Naive thymus-derived CD8-positive, alpha-beta T cell (primary cell): ENCODE results near the gene IL24. TPM values are rescaled to one million over a fixed set of nuclear protein-coding genes. Genes with fewer than 3 reads are reported as not detected.

ENCODE experiments used
- ATAC-seq, 2 donors: fragments of 150-1000 bp; cut with Tn5 transposase in 1 of 2; sonication (Bioruptor Pico), chemical (Tn5 transposase) in 1 of 2; 1 replicate in 1 of 2; 2 replicates in 1 of 2; pipeline ENCODE4 v1.10.0; 2021; ENCODE audit warnings: mild to moderate bottlenecking in 2 of 2, moderate library complexity in 2 of 2
- POLR2A ChIA-PET: fragments of 350-600 bp; sonication (Branson Sonifier 250); formaldehyde crosslinking; loops from one replicate; lab custom pipeline; 2021; ENCODE audit warnings: antibody characterized with exemption; lab: Charles Lee
- DNase-seq, 10 donors: peaks; one replicate each; pipeline versions ENCODE4 v3.0.0 to v3.0.0-alpha.2; 2020 to 2022
- H3K27ac Mint-ChIP-seq, 10 donors: one replicate each; pipeline ENCODE4 v1.8.0; 2020 to 2022; ENCODE audit warnings: mild to moderate bottlenecking in 10 of 10, mixed read lengths in 10 of 10, moderate library complexity in 4 of 10, inconsistent platforms in 1 of 10
- H3K27me3 Mint-ChIP-seq, 5 donors: one replicate each; pipeline ENCODE4 v1.8.0; 2021 to 2022; ENCODE audit warnings: mixed read lengths in 5 of 5
- H3K36me3 Mint-ChIP-seq, 3 donors: one replicate each; pipeline ENCODE4 v1.8.0; 2020 to 2022; ENCODE audit warnings: mixed read lengths in 3 of 3, mild to moderate bottlenecking in 2 of 3, inconsistent platforms in 1 of 3
- H3K4me1 Mint-ChIP-seq, 4 donors: one replicate each; pipeline ENCODE4 v1.8.0; 2021 to 2022; ENCODE audit warnings: mixed read lengths in 4 of 4
- H3K4me3 Mint-ChIP-seq, 10 donors: one replicate each; pipeline ENCODE4 v1.8.0; 2020 to 2022; ENCODE audit warnings: mild to moderate bottlenecking in 10 of 10, mixed read lengths in 10 of 10, moderate library complexity in 6 of 10, inconsistent platforms in 1 of 10
- H3K9me3 Mint-ChIP-seq, 9 donors: one replicate each; pipeline ENCODE4 v1.8.0; 2020 to 2022; ENCODE audit warnings: mixed read lengths in 9 of 9, mild to moderate bottlenecking in 3 of 9, inconsistent platforms in 1 of 9, moderate library complexity in 1 of 9
- polyA plus RNA-seq, 3 donors: library from polyadenylated mRNA; unstranded; fragments of 300-500 nt; fragmentation: Illumina TruSeq; gene quantifications; one replicate each; pipeline ENCODE4 v1.2.3, GENCODE V29; 2021
- total RNA-seq, 8 experiments: library from RNA in 2 of 8; stranded (reverse) in 2 of 8; gene quantifications; one replicate each; pipeline ENCODE4 v1.2.3 and lab custom pipeline; 2021 to 2026

Gene IL24
- total and polyA plus RNA-seq, 5 experiments from 2014 or later, result 16.3 to 29.8 (median 19.3) TPM; not detected in 2

DNA sequence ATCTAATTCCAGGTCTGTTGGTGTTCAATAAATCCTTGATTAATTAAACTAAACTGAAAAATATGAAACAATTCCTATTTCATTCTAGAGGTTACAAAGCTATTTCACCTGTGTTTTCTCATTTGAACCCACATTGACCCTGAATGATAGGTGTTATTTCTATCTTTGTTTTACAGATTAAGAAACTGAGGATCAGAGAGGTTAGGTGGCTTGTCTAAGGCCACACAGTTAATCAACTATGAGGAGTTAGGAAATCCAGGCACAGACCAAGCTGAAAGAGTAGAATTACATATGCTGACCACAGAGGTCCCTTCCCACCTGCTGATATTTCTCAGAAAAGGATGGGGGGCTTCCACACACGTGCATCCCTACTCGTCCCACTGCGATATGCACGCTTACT, 48.5 kb downstream of the IL24 start:
- DNase-seq, result no peak
- H3K9me3 Mint-ChIP-seq, result no peaks in the 10 kb centered on the region
- POLR2A ChIA-PET, result interaction anchor here (1.4 kb wide), 1 partner anchor 21 kb away, joined by 3 read pairs; no protein-coding TSS in a partner anchor
- peaks cover 0 to 12% (median 2%) of the 10 kb centered on the region in 4 donors for H3K4me1 Mint-ChIP-seq
- H3K4me3 Mint-ChIP-seq, result no peak overlapping the region
- H3K27ac Mint-ChIP-seq, result peak overlapping the region in 1 of 10 donors; percentile 37
- H3K36me3 Mint-ChIP-seq, result no peaks in the 10 kb centered on the region
- H3K27me3 Mint-ChIP-seq, result peaks cover 0 to 11% (median 3%) of the 10 kb centered on the region in 5 donors
- ATAC-seq, result no peak

DNA sequence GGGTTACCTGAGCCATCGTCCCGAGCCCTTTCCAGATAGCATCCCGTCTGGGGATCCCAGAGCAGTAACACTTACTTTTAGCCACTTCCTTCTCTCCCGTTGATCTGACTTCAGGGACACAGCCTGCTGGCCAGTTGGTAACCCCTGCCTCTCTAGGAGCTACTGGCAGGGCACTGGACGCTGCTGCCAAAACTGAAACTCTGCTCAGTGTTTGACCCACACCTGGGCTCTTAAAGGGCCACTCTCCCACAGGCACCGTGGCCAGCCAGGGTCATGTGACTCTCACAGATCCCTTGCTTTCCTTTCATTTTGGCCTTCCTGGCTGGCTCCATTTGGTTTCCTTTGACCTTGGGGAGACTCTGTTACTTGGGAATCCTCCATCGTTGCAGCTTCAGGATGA, 49.0 kb downstream of the IL24 start, which contains the start of gene PIGR:
TSS of gene PIGR (minus strand) at position 206 of the 400 bp plus-strand sequence. CDS start 5,935 bp downstream, outside the sequence.
- POLR2A ChIA-PET, result interaction anchor here (0.6 to 1.4 kb wide), 2 partner anchors 21 to 316 kb away, joined by 3 to 4 read pairs; no protein-coding TSS in a partner anchor
- peak within 1 kb of the TSS in 3 of 10 donors; percentile 37 to 67 (median 44) for H3K27ac Mint-ChIP-seq
- DNase-seq, result no peak
- H3K27me3 Mint-ChIP-seq, result peaks cover 0 to 11% (median 3%) of the 10 kb centered on the region in 5 donors
- H3K9me3 Mint-ChIP-seq, result no peaks in the 10 kb centered on the region
- H3K4me1 Mint-ChIP-seq, result peaks cover 0 to 12% (median 2%) of the 10 kb centered on the region in 4 donors
- no peaks in the 10 kb centered on the region for H3K36me3 Mint-ChIP-seq
- no peak for ATAC-seq
- no peak within 1 kb of the TSS for H3K4me3 Mint-ChIP-seq

- no peaks in the 10 kb centered on the region for H3K36me3 Mint-ChIP-seq
- peaks cover 0 to 11% (median 3%) of the 10 kb centered on the region in 5 donors for H3K27me3 Mint-ChIP-seq
- DNase-seq (no peak), ATAC-seq (no peak)
- no peak overlapping the region for H3K4me3 Mint-ChIP-seq
- POLR2A ChIA-PET, result no interaction called here
- H3K9me3 Mint-ChIP-seq, result no peaks in the 10 kb centered on the region
- peak overlapping the region in 1 of 10 donors; percentile 44 for H3K27ac Mint-ChIP-seq
- H3K4me1 Mint-ChIP-seq, result peaks cover 0 to 18% (median 2%) of the 10 kb centered on the region in 4 donors
Observed at GRCh38 chr1:206947255-206947654, 50.0 kb downstream of the IL24 start.

- Mint-ChIP-seq H3K4me1 (peaks cover 0 to 20% (median 2%) of the 10 kb centered on the region in 4 donors), H3K36me3 (no peaks in the 10 kb centered on the region), H3K9me3 (no peaks in the 10 kb centered on the region), H3K27ac (peak overlapping the region in 1 of 10 donors; percentile 53), H3K4me3 (no peak overlapping the region), H3K27me3 (peaks cover 0 to 11% (median 3%) of the 10 kb centered on the region in 5 donors)
- POLR2A ChIA-PET, result no interaction called here
- ATAC-seq (no peak), DNase-seq (no peak)
Observed at GRCh38 chr1:206949208-206949607, 52.0 kb downstream of the IL24 start.

DNA sequence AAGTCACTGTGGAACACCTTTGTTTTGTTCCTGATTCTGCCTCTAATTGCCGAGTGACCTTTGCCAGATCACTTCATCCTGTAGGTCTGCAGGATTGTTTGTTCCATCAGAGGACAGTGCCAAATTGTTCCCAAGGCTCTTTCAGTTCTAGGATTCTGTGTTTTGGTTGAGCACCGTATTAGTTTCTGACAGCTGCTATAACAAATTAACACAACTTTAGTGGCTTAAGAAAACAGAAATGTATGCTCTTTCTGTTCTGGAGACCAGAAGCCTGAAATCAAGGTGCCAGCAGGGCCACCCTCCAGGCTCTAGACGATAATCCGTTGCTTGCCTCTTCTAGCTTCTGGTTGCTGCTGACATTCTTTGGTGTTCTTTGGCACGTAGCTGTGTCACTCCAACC, 52.4 kb downstream of the IL24 start:
- Mint-ChIP-seq H3K27ac (no peak overlapping the region), H3K27me3 (peaks cover 0 to 11% (median 3%) of the 10 kb centered on the region in 5 donors), H3K36me3 (no peaks in the 10 kb centered on the region), H3K9me3 (no peaks in the 10 kb centered on the region), H3K4me3 (no peak overlapping the region), H3K4me1 (peaks cover 0 to 17% (median 3%) of the 10 kb centered on the region in 4 donors)
- ATAC-seq (no peak), DNase-seq (no peak)
- POLR2A ChIA-PET, result no interaction called here

DNA sequence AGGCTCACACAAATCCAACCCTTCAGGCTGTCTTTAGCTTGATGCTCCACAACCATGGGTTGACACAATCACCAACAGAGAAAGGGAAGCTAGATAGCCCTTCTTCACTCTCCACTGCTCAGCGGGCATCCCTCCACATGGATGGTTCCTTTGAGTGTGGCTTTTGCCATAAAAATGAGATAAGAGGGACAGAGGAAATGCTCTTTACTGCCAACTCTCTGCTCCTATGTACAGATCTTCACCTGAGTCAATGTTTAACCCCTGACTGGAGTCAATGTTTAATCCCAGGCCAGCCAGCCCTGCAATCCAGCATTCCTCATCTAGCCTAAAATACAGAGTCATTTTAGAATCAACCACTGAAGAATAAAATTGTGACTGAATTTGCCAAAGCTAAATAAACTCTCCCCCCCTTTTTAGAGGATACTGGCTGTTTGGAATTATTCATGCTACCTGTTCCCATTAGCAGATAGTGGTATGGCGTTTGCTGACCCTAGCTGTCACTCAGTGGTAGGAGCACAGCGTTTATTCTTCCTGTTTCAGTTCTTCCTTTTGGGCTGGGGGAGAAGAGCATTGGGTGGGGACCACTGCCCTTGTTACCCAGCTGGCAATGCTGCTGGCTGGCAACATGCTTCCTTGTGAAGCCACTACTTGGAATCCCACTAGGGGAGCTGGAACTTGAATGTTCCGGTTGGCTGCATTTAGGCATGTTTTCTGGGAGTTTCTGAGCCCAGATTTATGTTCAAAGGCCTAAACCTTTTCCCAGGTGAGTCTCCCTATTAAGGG, 54.3 kb downstream of the IL24 start:
- Mint-ChIP-seq H3K9me3 (no peaks in the 10 kb centered on the region), H3K27me3 (peaks cover 0 to 5% (median 0%) of the 10 kb centered on the region in 5 donors), H3K36me3 (no peaks in the 10 kb centered on the region), H3K27ac (peak overlapping the region in 2 of 10 donors; percentile 7 to 27), H3K4me1 (peaks cover 0 to 14% (median 4%) of the 10 kb centered on the region in 4 donors), H3K4me3 (no peak overlapping the region)
- ATAC-seq, result no peak
- no peak for DNase-seq
- POLR2A ChIA-PET, result interaction anchor here (0.7 kb wide), 1 partner anchor 15 kb away, joined by 3 read pairs; no protein-coding TSS in a partner anchor

- DNase-seq (no peak), ATAC-seq (no peak)
- POLR2A ChIA-PET, result no interaction called here
- no peak overlapping the region for H3K27ac Mint-ChIP-seq
- no peaks in the 10 kb centered on the region for H3K36me3 Mint-ChIP-seq
- no peak overlapping the region for H3K4me3 Mint-ChIP-seq
- no peaks in the 10 kb centered on the region for H3K9me3 Mint-ChIP-seq
- no peaks in the 10 kb centered on the region for H3K27me3 Mint-ChIP-seq
- peaks cover 0 to 14% (median 2%) of the 10 kb centered on the region in 4 donors for H3K4me1 Mint-ChIP-seq
Observed at GRCh38 chr1:206952171-206952570, 54.9 kb downstream of the IL24 start.

DNA sequence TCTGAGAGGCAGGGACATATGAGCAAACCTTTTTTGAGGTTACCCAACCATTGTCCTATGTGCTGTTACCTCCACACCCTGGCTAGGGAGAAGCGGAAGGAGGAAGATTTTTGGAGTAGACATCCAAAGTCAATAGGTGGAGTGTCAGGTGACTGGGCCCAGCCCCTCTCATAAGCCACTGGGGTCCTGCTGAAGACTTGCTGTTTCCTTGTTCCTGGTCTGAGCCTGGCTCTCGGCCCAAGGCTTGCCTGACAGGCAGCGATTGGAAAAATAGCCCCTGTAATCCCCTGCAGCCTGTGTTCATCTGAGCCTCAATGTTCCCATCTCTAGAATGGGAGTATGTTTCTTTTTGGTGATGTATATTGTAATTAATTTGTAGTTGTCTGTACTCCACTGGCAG, 55.9 kb downstream of the IL24 start:
- Mint-ChIP-seq H3K27me3 (no peaks in the 10 kb centered on the region), H3K27ac (no peak overlapping the region), H3K4me1 (peaks cover 0 to 14% (median 2%) of the 10 kb centered on the region in 4 donors), H3K4me3 (no peak overlapping the region), H3K9me3 (no peaks in the 10 kb centered on the region), H3K36me3 (no peaks in the 10 kb centered on the region)
- POLR2A ChIA-PET, result no interaction called here
- ATAC-seq, result no peak
- no peak for DNase-seq

- POLR2A ChIA-PET, result no interaction called here
- H3K4me3 Mint-ChIP-seq, result no peak overlapping the region
- no peaks in the 10 kb centered on the region for H3K9me3 Mint-ChIP-seq
- no peak overlapping the region for H3K27ac Mint-ChIP-seq
- no peaks in the 10 kb centered on the region for H3K27me3 Mint-ChIP-seq
- H3K36me3 Mint-ChIP-seq, result no peaks in the 10 kb centered on the region
- peaks cover 0 to 14% (median 2%) of the 10 kb centered on the region in 4 donors for H3K4me1 Mint-ChIP-seq
- DNase-seq (no peak), ATAC-seq (no peak)
Observed at GRCh38 chr1:206953626-206954025, 56.4 kb downstream of the IL24 start.

Other genes with a start within 250 kb of the IL24 start
- gene MAPKAPK2, start 212.5 kb upstream of the IL24 start, total RNA-seq, result 10 to 100 TPM; 52.2 to 55.8 TPM
- gene MAPKAPK2, start 212.5 kb upstream of the IL24 start, polyA plus RNA-seq, result 1 to 10 TPM; 1.3 to 2.5 (median 1.6) TPM
- not detected for gene IL19, start 126.7 kb upstream of the IL24 start, total RNA-seq
- not detected for gene IL19, start 126.7 kb upstream of the IL24 start, polyA plus RNA-seq
- not detected for gene IL10, start 124.9 kb upstream of the IL24 start, total RNA-seq
- gene IL10, start 124.9 kb upstream of the IL24 start, polyA plus RNA-seq, result not detected
- gene IL20, start 31.8 kb upstream of the IL24 start, total RNA-seq, result not detected
- gene IL20, start 31.8 kb upstream of the IL24 start, polyA plus RNA-seq, result not detected
- gene FCMR, start 24.5 kb downstream of the IL24 start, total RNA-seq, result 100 to 1,000 TPM; 742 to 747 TPM
- 100 to 1,000 TPM; 536 to 869 (median 596) TPM for gene FCMR, start 24.5 kb downstream of the IL24 start, polyA plus RNA-seq
- not detected for gene PIGR, start 49.0 kb downstream of the IL24 start, total RNA-seq
- gene PIGR, start 49.0 kb downstream of the IL24 start, polyA plus RNA-seq, result under 1 TPM in 1 of 3 donors, not detected in 2; 0.03 TPM
- gene FCAMR, start 73.0 kb downstream of the IL24 start, total RNA-seq, result not detected
- gene FCAMR, start 73.0 kb downstream of the IL24 start, polyA plus RNA-seq, result not detected
- gene C1orf116, start 135.3 kb downstream of the IL24 start, total RNA-seq, result under 1 TPM; 0.14 to 0.16 TPM
- gene C1orf116, start 135.3 kb downstream of the IL24 start, polyA plus RNA-seq, result not detected
- gene YOD1, start 153.8 kb downstream of the IL24 start, total RNA-seq, result 10 to 100 TPM; 11.5 to 12.0 TPM
- 1 to 10 TPM in 1 of 3 donors, under 1 TPM in 2; 0.70 to 1.3 (median 0.90) TPM for gene YOD1, start 153.8 kb downstream of the IL24 start, polyA plus RNA-seq
- gene PFKFB2, start 155.8 kb downstream of the IL24 start, total RNA-seq, result 1 to 10 TPM; 4.7 to 6.5 TPM
- 1 to 10 TPM; 1.0 to 1.3 (median 1.1) TPM for gene PFKFB2, start 155.8 kb downstream of the IL24 start, polyA plus RNA-seq
- 1 to 10 TPM in 1 of 2 experiments, under 1 TPM in 1; 0.44 to 1.6 TPM for gene C4BPB, start 191.4 kb downstream of the IL24 start, total RNA-seq
- under 1 TPM in 1 of 3 donors, not detected in 2; 0.32 TPM for gene C4BPB, start 191.4 kb downstream of the IL24 start, polyA plus RNA-seq
- gene C4BPA, start 206.8 kb downstream of the IL24 start, total RNA-seq, result not detected
- not detected for gene C4BPA, start 206.8 kb downstream of the IL24 start, polyA plus RNA-seq